Mucosa of stomach (tissue), 1 donor: ENCODE results near the gene DUOX1.

Experiments used
- H3K27me3 ChIP-seq: one replicate; pipeline ENCODE4 v1.7.0; 2013; ENCODE audit warnings: mild to moderate bottlenecking, low read length; ENCODE audit not compliant: control insufficient read depth, insufficient read depth
- H3K36me3 ChIP-seq: one replicate; pipeline ENCODE4 v1.7.0; 2013; ENCODE audit warnings: low read length; ENCODE audit not compliant: control insufficient read depth, insufficient read depth
- H3K4me1 ChIP-seq: one replicate; pipeline ENCODE4 v1.7.0; 2013; ENCODE audit warnings: mild to moderate bottlenecking, low read length; ENCODE audit not compliant: control insufficient read depth, insufficient read depth
- H3K4me3 ChIP-seq: one replicate; pipeline ENCODE4 v1.7.0; 2013; ENCODE audit warnings: low read length
- H3K9ac ChIP-seq: one replicate; pipeline ENCODE4 v1.7.0; 2013; ENCODE audit warnings: mild to moderate bottlenecking, low read length, moderate library complexity
- H3K9me3 ChIP-seq: one replicate; pipeline ENCODE4 v1.7.0; 2013; ENCODE audit warnings: mild to moderate bottlenecking, low read length, moderate library complexity; ENCODE audit not compliant: control insufficient read depth
- donor health status: Pancreatic carcinoma.

Gene DUOX1

GRCh38 chr15:45197512-45197911 lies 67.7 kb downstream of the DUOX1 start:
- peaks cover 6% of the 10 kb centered on the region for H3K4me1 ChIP-seq
- no peaks in the 10 kb centered on the region for H3K36me3 ChIP-seq
- no peak overlapping the region for H3K4me3 ChIP-seq
- no peaks in the 10 kb centered on the region for H3K27me3 ChIP-seq
- H3K9me3 ChIP-seq = no peaks in the 10 kb centered on the region
- no peak overlapping the region for H3K9ac ChIP-seq

DNA sequence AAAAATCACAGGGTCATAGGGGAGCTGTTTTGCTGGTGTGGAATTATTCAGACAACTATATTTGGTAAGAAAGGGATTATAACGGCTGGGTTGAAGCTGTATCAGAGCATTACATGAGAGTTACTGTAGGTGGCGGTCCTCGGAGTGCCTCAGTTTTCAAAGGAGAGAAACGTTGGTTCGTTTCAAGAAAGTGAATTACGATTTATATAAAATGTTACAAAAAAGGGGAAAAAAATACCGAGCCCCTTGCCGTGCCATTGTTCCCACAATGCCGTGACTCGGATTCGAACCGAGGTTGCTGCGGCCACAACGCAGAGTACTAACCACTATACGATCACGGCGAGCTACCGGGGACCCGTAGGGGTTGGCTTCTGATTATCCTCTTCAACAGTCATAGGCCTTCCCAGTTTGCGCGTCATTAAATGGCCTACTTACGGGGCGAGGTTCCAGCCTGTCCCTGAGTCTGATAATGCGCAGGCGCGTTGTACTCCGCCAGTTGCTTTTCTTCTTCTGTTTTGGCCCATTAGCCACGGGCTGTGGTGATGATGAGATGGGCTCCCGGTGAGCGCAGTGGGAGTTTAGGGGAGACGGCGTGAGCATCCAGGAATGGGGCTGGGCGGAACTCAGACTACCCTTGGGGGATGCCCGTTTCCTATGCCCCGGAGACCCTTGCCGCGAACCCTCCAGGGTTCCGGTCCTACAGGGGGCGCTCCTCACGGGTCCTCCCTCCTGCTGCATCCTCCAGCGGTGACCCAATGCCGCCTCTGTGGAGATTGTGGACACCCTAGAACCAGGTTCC lies 68.7 kb downstream of the DUOX1 start:
- H3K4me3 ChIP-seq = peak overlapping the region; percentile 53
- peaks cover 6% of the 10 kb centered on the region for H3K4me1 ChIP-seq
- no peaks in the 10 kb centered on the region for H3K9me3 ChIP-seq
- peak overlapping the region; percentile 80 for H3K9ac ChIP-seq
- no peaks in the 10 kb centered on the region for H3K27me3 ChIP-seq
- H3K36me3 ChIP-seq = no peaks in the 10 kb centered on the region

GRCh38 chr15:45199136-45199810 lies 69.5 kb downstream of the DUOX1 start:
- H3K4me1 ChIP-seq = peaks cover 6% of the 10 kb centered on the region
- no peaks in the 10 kb centered on the region for H3K36me3 ChIP-seq
- H3K9me3 ChIP-seq = no peaks in the 10 kb centered on the region
- peak overlapping the region; percentile 80 for H3K9ac ChIP-seq
- no peaks in the 10 kb centered on the region for H3K27me3 ChIP-seq
- H3K4me3 ChIP-seq = peak overlapping the region; percentile 53

DNA sequence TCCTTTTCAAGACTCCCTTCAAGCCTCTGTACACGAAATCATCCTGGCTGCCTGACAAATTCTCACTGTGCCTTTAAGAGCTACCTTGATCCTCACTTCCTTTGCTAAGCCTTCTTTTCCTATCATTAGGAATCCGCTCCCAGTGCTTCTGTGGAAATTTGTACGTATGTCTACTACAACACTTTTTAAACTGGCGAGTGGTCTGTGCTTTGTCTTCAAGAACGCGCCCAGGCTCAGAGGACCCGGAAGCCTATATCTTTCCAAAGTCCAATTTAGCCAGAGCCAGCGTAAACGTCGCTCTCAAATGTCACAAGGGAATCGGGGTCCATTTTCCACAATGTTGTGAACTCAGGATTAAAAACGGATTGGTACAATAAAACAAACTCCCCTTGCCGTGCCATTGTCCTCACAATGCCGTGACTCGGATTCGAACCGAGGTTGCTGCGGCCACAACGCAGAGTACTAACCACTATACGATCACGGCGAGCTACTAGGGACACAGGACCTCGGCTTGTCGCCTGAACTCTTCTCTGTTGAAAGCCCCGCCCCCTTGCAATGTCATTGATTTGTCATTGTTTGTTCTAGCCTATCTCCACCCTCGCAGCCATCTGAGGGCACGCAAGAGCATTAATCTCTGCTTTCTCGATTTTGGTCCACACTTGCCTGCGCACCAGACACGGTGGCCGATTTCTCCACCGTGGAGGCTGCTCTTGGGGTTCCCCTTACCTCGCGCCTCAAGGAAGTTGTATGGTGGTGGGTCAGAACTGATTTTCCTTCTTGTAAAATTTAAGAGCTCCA lies 70.4 kb downstream of the DUOX1 start:
- H3K4me1 ChIP-seq = peaks cover 12% of the 10 kb centered on the region

GRCh38 chr15:45200799-45201556 lies 71.2 kb downstream of the DUOX1 start:
- H3K9me3 ChIP-seq = no peaks in the 10 kb centered on the region
- peak overlapping the region; percentile 66 for H3K4me3 ChIP-seq
- H3K9ac ChIP-seq = peak overlapping the region; percentile 80
- H3K36me3 ChIP-seq = no peaks in the 10 kb centered on the region
- no peaks in the 10 kb centered on the region for H3K27me3 ChIP-seq
- peaks cover 12% of the 10 kb centered on the region for H3K4me1 ChIP-seq

More for the DNA sequence above, 70.4 kb downstream of the DUOX1 start:
- Histone ChIP-seq H3K9ac (peak overlapping the region; percentile 80), H3K36me3 (no peaks in the 10 kb centered on the region), H3K4me3 (peak overlapping the region; percentile 66), H3K9me3 (no peaks in the 10 kb centered on the region), H3K27me3 (no peaks in the 10 kb centered on the region)

DNA sequence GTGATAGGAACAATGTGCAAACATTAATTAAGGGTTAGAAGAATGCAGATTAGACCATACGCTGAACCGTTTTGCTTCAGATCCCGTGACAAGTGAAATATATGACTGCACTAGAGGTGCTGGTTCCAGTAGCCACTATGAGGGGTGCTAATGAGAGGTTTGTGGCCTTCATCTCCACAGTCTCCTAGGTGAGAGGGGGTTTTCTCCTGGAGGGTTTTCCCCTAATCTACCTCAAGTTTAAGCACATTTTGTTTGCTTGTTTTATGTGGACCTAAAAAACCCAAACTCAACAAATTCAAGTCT lies 71.7 kb downstream of the DUOX1 start:
- no peaks in the 10 kb centered on the region for H3K27me3 ChIP-seq
- H3K9me3 ChIP-seq = no peaks in the 10 kb centered on the region
- H3K9ac ChIP-seq = no peak overlapping the region
- H3K4me3 ChIP-seq = no peak overlapping the region
- peaks cover 12% of the 10 kb centered on the region for H3K4me1 ChIP-seq
- no peaks in the 10 kb centered on the region for H3K36me3 ChIP-seq

DNA sequence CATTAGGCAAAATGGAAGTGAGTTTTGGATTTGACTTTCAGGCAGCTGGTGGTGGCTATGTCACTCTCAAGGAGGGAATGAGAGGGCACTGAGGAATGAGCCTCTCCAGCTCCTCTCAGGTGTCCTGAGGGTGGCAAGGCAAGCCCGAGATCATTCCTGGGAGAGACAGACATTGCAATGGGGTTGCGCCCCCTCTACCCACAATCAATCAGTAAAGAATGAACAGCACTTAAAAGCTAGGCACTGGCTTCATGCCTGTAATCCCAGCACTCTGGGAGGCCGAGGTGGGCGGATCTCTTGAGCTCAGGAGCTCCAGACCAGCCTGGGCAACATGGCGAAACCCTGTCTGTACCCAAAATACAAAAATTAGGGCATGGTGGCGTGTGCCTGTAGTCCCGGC lies 72.1 kb downstream of the DUOX1 start:
- Histone ChIP-seq H3K4me3 (no peak overlapping the region), H3K4me1 (peaks cover 12% of the 10 kb centered on the region)

DNA sequence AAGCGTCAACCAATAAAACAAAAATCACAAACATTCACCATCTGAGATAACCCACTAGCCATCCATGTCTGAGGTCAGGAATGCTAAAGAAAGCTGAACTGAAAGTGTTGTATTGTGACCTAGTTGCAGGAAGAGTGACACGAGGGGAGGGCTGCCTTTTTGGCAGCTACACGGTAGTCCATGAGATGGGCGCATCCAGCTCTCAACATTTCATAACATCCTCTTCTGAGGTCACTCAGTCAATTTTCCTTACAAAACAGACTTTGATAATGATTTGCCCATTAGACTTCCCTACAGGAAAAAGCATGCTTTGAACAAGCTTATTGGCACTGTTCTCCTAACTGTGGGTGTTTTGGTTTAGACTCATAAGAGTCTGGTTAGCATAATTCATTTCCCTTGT lies 73.4 kb downstream of the DUOX1 start:
- H3K4me3 ChIP-seq = no peak overlapping the region
- no peaks in the 10 kb centered on the region for H3K36me3 ChIP-seq
- H3K4me1 ChIP-seq = peaks cover 12% of the 10 kb centered on the region
- no peaks in the 10 kb centered on the region for H3K27me3 ChIP-seq
- H3K9ac ChIP-seq = no peak overlapping the region
- H3K9me3 ChIP-seq = no peaks in the 10 kb centered on the region

More for the DNA sequence above, 72.1 kb downstream of the DUOX1 start:
- Histone ChIP-seq H3K36me3 (no peaks in the 10 kb centered on the region), H3K27me3 (no peaks in the 10 kb centered on the region), H3K9ac (no peak overlapping the region), H3K9me3 (no peaks in the 10 kb centered on the region)

DNA sequence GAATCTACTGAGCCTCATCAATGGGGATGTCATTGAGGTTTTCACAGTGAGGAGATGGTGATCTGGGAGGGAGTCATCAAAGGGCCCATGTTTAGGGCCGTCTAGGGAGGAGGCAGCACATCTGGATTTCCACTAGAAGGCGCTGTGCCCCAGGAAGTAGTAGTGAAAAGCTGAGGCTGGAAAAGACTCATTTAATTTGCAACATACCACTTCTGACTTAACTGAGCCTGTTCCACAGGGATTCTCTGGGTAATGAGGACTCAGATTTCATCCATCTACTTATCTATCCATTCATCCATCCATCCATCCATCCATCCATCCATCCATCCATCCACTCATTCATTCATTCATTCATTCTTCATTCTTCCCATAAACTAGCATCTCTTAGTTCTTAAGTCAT lies 75.4 kb downstream of the DUOX1 start:
- Histone ChIP-seq H3K4me1 (peaks cover 6% of the 10 kb centered on the region), H3K9me3 (no peaks in the 10 kb centered on the region), H3K36me3 (no peaks in the 10 kb centered on the region), H3K27me3 (no peaks in the 10 kb centered on the region), H3K4me3 (no peak overlapping the region), H3K9ac (no peak overlapping the region)

DNA sequence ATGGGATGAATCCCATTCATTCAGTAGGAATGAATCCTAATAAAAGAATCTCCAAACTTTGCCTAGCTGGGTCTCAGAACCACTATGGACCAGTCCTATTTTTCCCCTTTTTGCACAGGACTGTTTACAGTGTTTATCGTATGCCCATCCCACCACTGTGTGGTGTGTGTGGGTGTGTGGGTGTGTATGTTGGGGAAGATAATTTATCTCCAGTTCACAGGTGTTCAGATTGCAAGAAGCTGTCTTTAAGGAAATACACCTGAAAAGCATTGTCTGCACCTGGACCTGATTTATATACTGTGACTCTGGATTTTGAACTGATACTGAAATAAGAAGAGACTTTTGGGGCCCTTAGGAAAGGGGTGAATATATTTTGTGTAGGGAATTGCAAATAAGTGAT lies 82.7 kb downstream of the DUOX1 start:
- Histone ChIP-seq H3K4me1 (no peaks in the 10 kb centered on the region), H3K9me3 (no peaks in the 10 kb centered on the region), H3K36me3 (no peaks in the 10 kb centered on the region)

More for the DNA sequence above, 82.7 kb downstream of the DUOX1 start:
- H3K9ac ChIP-seq = no peak overlapping the region
- no peak overlapping the region for H3K4me3 ChIP-seq
- no peaks in the 10 kb centered on the region for H3K27me3 ChIP-seq
